Smooth muscle cell (in vitro differentiated cells): ENCODE results near the gene LRMDA. TPM values are rescaled to one million over a fixed set of nuclear protein-coding genes. Genes with fewer than 3 reads are reported as not detected.

Experiments used
- DNase-seq: peaks from one replicate; lab custom pipeline; 2025; ENCODE audit not compliant: unreplicated experiment; lab: John Stamatoyannopoulos, UW
- H2AFZ ChIP-seq: fragments of 200-600 bp; sonication (generic); 2 replicates; pipeline ENCODE4 v1.6.0; 2016; ENCODE audit warnings: antibody characterized with exemption, low read depth, mild to moderate bottlenecking
- H3F3A ChIP-seq: fragments of 200-600 bp; sonication (generic); 2 replicates; pipeline ENCODE4 v1.6.0; 2017; ENCODE audit warnings: antibody characterized with exemption, low read depth
- H3K27ac ChIP-seq: fragments of 200-600 bp; sonication (generic); 2 replicates; pipeline ENCODE4 v1.5.1; 2016; ENCODE audit warnings: low read depth, mild to moderate bottlenecking
- H3K27me3 ChIP-seq: fragments of 200-600 bp; sonication (generic); 2 replicates; pipeline ENCODE4 v1.6.1; 2016; ENCODE audit warnings: low read depth, mild to moderate bottlenecking
- H3K36me3 ChIP-seq: fragments of 200-600 bp; sonication (generic); 2 replicates; pipeline ENCODE4 v1.5.1; 2016; ENCODE audit warnings: low read depth
- H3K4me1 ChIP-seq: fragments of 200-600 bp; sonication (generic); 2 replicates; pipeline ENCODE4 v1.5.1; 2016; ENCODE audit warnings: low read depth
- H3K4me2 ChIP-seq: fragments of 200-600 bp; sonication (generic); 2 replicates; pipeline ENCODE4 v1.6.0; 2016; ENCODE audit warnings: mild to moderate bottlenecking
- H3K4me3 ChIP-seq: fragments of 200-600 bp; sonication (generic); 2 replicates; pipeline ENCODE4 v1.5.1; 2016; ENCODE audit warnings: mild to moderate bottlenecking
- H3K79me2 ChIP-seq: fragments of 200-600 bp; sonication (generic); 2 replicates; pipeline ENCODE4 v1.6.0; 2016; ENCODE audit warnings: low read depth, mild to moderate bottlenecking
- H3K9ac ChIP-seq: fragments of 200-600 bp; sonication (generic); 2 replicates; pipeline ENCODE4 v1.6.0; 2016; ENCODE audit warnings: low read depth
- H3K9me3 ChIP-seq: fragments of 200-600 bp; sonication (generic); replicated peaks from 2 replicates; pipeline ENCODE4 v1.5.1; 2016; ENCODE audit warnings: low read depth
- H4K20me1 ChIP-seq: fragments of 200-600 bp; sonication (generic); 2 replicates; pipeline ENCODE4 v1.6.0; 2016; ENCODE audit warnings: low read depth
- CTCF ChIP-seq: fragments of 200-600 bp; sonication (generic); IDR thresholded peaks from 2 replicates; pipeline ENCODE4 v1.5.1; 2017; ENCODE audit warnings: borderline replicate concordance, mild to moderate bottlenecking, antibody characterized with exemption; ENCODE audit not compliant: insufficient read depth, poor library complexity, severe bottlenecking
- WGBS: methylation state at CpG from one replicate; pipeline ENCODE4 v1.1.7; 2016; ENCODE audit warnings: low lambda C conversion rate; 5-methylcytosine and 5-hydroxymethylcytosine counted together
- polyA plus RNA-seq: library from polyadenylated mRNA; unstranded; fragments of >200 nt; fragmentation: Nextera tagmentation; extraction: Ambion mirVana; gene quantifications from 2 replicates; pipeline ENCODE4 v1.2.1, GENCODE V29; 2016
- total RNA-seq: library from RNA; depleted of rRNA; stranded (reverse); fragments of >200 nt; gene quantifications from 2 replicates; pipeline ENCODE4 v1.2.3, GENCODE V29; 2014

The LRMDA gene
- total and polyA plus RNA-seq, 2 experiments from 2014 or later, result 1.5 to 1.6 TPM

- TF ChIP-seq CTCF, result no peak
- Histone ChIP-seq H3K9me3 (no peaks in the 10 kb centered on the region), H3K9ac (no peak overlapping the region), H2AFZ (no peak overlapping the region), H3K36me3 (no peaks in the 10 kb centered on the region), H3K27ac (no peak overlapping the region), H3F3A (no peaks in the 10 kb centered on the region), H3K27me3 (no peaks in the 10 kb centered on the region), H3K4me2 (no peak overlapping the region), H3K4me1 (no peaks in the 10 kb centered on the region), H3K4me3 (no peak overlapping the region), H4K20me1 (no peaks in the 10 kb centered on the region), H3K79me2 (no peaks in the 10 kb centered on the region)
- whole genome bisulfite sequencing, result 98% methylated on average over 2 of the region's 2 CpGs
- no peak for DNase-seq
These were observed 570.9 kb downstream of the LRMDA start for GRCh38 chr10:76002262-76002854.

GRCh38 chr10:76007667-76008181, 576.3 kb downstream of the LRMDA start:
- H3K9me3 ChIP-seq, result no peaks in the 10 kb centered on the region
- no peaks in the 10 kb centered on the region for H3F3A ChIP-seq
- no peak overlapping the region for H3K4me2 ChIP-seq
- H3K36me3 ChIP-seq, result no peaks in the 10 kb centered on the region
- peaks cover 35% of the 10 kb centered on the region for H3K4me1 ChIP-seq
- TF ChIP-seq CTCF, result no peak
- H3K4me3 ChIP-seq, result no peak overlapping the region
- DNase-seq, result no peak
- no peak overlapping the region for H3K9ac ChIP-seq
- no peak overlapping the region for H2AFZ ChIP-seq
- no peaks in the 10 kb centered on the region for H4K20me1 ChIP-seq
- H3K27me3 ChIP-seq, result no peaks in the 10 kb centered on the region
- H3K27ac ChIP-seq, result no peak overlapping the region
- H3K79me2 ChIP-seq, result no peaks in the 10 kb centered on the region
- WGBS, result 93% methylated on average over 14 of the region's 14 CpGs

GRCh38 chr10:76009531-76009930, 578.1 kb downstream of the LRMDA start:
- DNase-seq, result no peak
- Histone ChIP-seq H3K9ac (no peak overlapping the region), H3K4me3 (no peak overlapping the region), H3K79me2 (no peaks in the 10 kb centered on the region), H3K27ac (no peak overlapping the region), H3K4me2 (peak overlapping the region; percentile 13), H2AFZ (no peak overlapping the region), H3K9me3 (no peaks in the 10 kb centered on the region), H3F3A (no peaks in the 10 kb centered on the region), H3K36me3 (no peaks in the 10 kb centered on the region), H3K4me1 (peaks cover 38% of the 10 kb centered on the region), H4K20me1 (no peaks in the 10 kb centered on the region), H3K27me3 (no peaks in the 10 kb centered on the region)
- WGBS, result 50% methylated on average over 11 of the region's 11 CpGs
- TF ChIP-seq CTCF, result no peak

GRCh38 chr10:76010703-76011102, 579.3 kb downstream of the LRMDA start:
- H2AFZ ChIP-seq, result no peak overlapping the region
- H3K4me1 ChIP-seq, result peaks cover 38% of the 10 kb centered on the region
- no peaks in the 10 kb centered on the region for H3K27me3 ChIP-seq
- no peaks in the 10 kb centered on the region for H3F3A ChIP-seq
- no peak overlapping the region for H3K4me2 ChIP-seq
- H3K4me3 ChIP-seq, result no peak overlapping the region
- WGBS, result 54% methylated on average over 3 of the region's 3 CpGs
- H3K9ac ChIP-seq, result no peak overlapping the region
- no peaks in the 10 kb centered on the region for H3K9me3 ChIP-seq
- no peaks in the 10 kb centered on the region for H4K20me1 ChIP-seq
- H3K79me2 ChIP-seq, result no peaks in the 10 kb centered on the region
- DNase-seq, result no peak
- TF ChIP-seq CTCF, result no peak
- H3K36me3 ChIP-seq, result no peaks in the 10 kb centered on the region
- no peak overlapping the region for H3K27ac ChIP-seq
